ENCODE data around the gene IPP. TPM values are rescaled to one million over a fixed set of nuclear protein-coding genes. Genes with fewer than 3 reads are reported as not detected.
A peak's percentile ranks its signal among the peaks of the same experiment; 100 is the strongest.

The IPP gene
- total and polyA plus RNA-seq, 2 of the 4 experiments (the other 2 are of a cell fraction), result 4.6 to 10.6 TPM

DNA sequence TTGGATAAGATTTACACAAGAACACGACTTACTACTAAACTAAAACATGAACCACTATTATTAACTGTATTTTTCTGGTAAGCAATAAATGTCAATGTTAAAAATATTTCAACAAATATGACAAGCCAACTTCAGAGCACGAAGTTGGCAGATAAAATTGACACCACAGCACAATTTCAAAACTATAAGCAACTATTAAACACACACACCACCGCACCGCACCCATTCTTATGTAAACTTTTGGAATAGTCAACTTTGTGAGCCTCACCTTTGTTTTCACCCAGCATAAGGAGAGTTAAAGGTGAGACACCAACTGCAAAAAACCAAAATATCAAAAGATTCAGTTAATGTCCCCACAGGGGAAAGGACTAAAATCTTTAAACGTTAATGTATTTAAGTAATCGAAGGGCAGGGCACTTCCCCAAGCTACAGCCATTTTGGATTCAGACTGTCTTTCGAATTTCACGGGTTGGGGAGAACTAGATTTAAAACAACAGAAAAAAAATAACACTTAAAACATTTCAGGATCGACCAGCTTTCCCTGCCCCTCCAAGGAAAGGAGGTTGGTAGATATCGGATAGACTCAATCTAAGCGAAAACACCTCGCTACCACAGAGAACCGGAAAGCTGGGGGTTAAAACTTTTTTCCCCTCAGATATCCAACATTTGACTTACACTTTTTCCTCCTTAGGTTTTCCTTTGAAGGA lies 65.0 kb downstream of the IPP start:
- peak overlapping the region; percentile 7; the same call in 1 of the 2 replicates for H4K5ac ChIP-seq (ENCODE audit: low read depth, low read length)
- peaks cover 0 to 43% of the 10 kb centered on the region in 2 experiments; a peak in 3 of 4 replicates for H3K79me1 ChIP-seq (ENCODE audit: low read depth in 1 of 2, low read length in 2 of 2)
- in situ Hi-C loops (cut with MboI; ENCODE audit: low sequenced_read_pairs), result no loop called here

More for the DNA sequence above, 65.0 kb downstream of the IPP start:
- H3K4ac ChIP-seq (ENCODE audit: low read depth, low read length), result peak overlapping the region; percentile 83
- peak overlapping the region; percentile 98 for H2AFZ ChIP-seq (replicated peaks; ENCODE audit: low read length, poor library complexity)
- no TSS peak for BruUV-seq (replicated peaks)
- peak overlapping the region; percentile 17 to 76; a peak in 2 of 4 replicates for H4K8ac ChIP-seq (ENCODE audit: low read depth in 2 of 2, low read length in 2 of 2)
- ChIA-PET POLR2A (ENCODE audit: unreplicated experiment) (interaction anchor here (1.3 kb wide), 1 partner anchor 16 kb away, joined by 7 read pairs; no protein-coding TSS in a partner anchor), CTCF (interaction anchor here (0.7 kb wide), 1 partner anchor 8 kb away, joined by 3 read pairs; no protein-coding TSS in a partner anchor)
- no peak overlapping the region for H2BK20ac ChIP-seq (ENCODE audit: low read depth, low read length)
- peak overlapping the region; percentile 82 for H2BK5ac ChIP-seq (ENCODE audit: low read depth, low read length, poor library complexity, severe bottlenecking)
- H4K20me1 ChIP-seq (ENCODE audit: insufficient read depth, low read length), result peaks cover 32% of the 10 kb centered on the region
- H3K23ac ChIP-seq (ENCODE audit: low read depth, low read length), result peak overlapping the region; percentile 94
- H2BK15ac ChIP-seq (ENCODE audit: low read depth, low read length), result no peak overlapping the region
- peak overlapping the region; percentile 92; the same call in 1 of the 2 replicates for H3K4me2 ChIP-seq (ENCODE audit: low read depth, low read length)
- peak overlapping the region; percentile 86 for H3K27ac ChIP-seq (ENCODE audit: insufficient read depth, low read length)
- DNase-seq, result peak; percentile 2
- dilution Hi-C loops (cut with HindIII; ENCODE audit: low sequenced_read_pairs, unreplicated experiment), result no loop called here
- no peaks in the 10 kb centered on the region for H3K36me3 ChIP-seq (ENCODE audit: control insufficient read depth, insufficient read depth, low read length)
- peak overlapping the region; percentile 65; the same call in 1 of the 2 replicates for H3K56ac ChIP-seq (ENCODE audit: extremely low read depth, insufficient read depth, low read length)
- intact Hi-C loops (cut with micrococcal nuclease), result loop anchor here (2.0 to 10.0 kb wide), 4 partner anchors 98 to 173 kb away; partner anchors contain the start of gene MAST2
- peak overlapping the region; percentile 85 for H3K9ac ChIP-seq (ENCODE audit: low read depth, low read length)
- WGBS, 2 experiments (ENCODE audit: extremely low coverage in 2 of 2, insufficient read length in 1 of 2), result no CpG with 5 or more reads among the region's 13 CpGs
- H2BK120ac ChIP-seq (ENCODE audit: low read depth, low read length), result no peak overlapping the region
- H2AK9ac ChIP-seq (replicated peaks; ENCODE audit: low read depth, low read length, poor library complexity), result peak overlapping the region; percentile 100
- H3K18ac ChIP-seq (ENCODE audit: low read depth, low read length), result peak overlapping the region; percentile 50; the same call in 1 of the 2 replicates
- H2AK5ac ChIP-seq (ENCODE audit: low read depth, low read length), result no peak overlapping the region
- no peaks in the 10 kb centered on the region for H3K4me1 ChIP-seq (ENCODE audit: control insufficient read depth, insufficient read depth, low read length)
- TF ChIP-seq USF2 (IDR thresholded peaks at IDR 0.05; ENCODE audit: low read depth, low read length) (no peak), SMC3 (IDR thresholded peaks at IDR 0.05; ENCODE audit: low read depth, low read length) (no peak), MAFK (IDR thresholded peaks at IDR 0.05; ENCODE audit: low read depth, low read length) (no peak), MAZ (IDR thresholded peaks at IDR 0.05; ENCODE audit: borderline replicate concordance, low read depth, low read length) (no peak), CEBPB (IDR thresholded peaks at IDR 0.05; ENCODE audit: low read depth, low read length) (no peak), FOS (IDR thresholded peaks at IDR 0.05; ENCODE audit: low read depth, low read length) (no peak), RAD21 (IDR thresholded peaks at IDR 0.05; ENCODE audit: low read length) (no peak), RCOR1 (IDR thresholded peaks at IDR 0.05; ENCODE audit: insufficient replicate concordance, low read length) (no peak), POLR2A (IDR thresholded peaks at IDR 0.05; ENCODE audit: low read depth, low read length) (no peak), CHD1 (IDR thresholded peaks at IDR 0.05; ENCODE audit: low read depth, low read length) (no peak), RFX5 (IDR thresholded peaks at IDR 0.05; ENCODE audit: low read depth, low read length) (no peak), NFE2L2 (IDR thresholded peaks at IDR 0.05; ENCODE audit: low read depth, low read length) (no peak)
- TF ChIP-seq, protein P1, sequence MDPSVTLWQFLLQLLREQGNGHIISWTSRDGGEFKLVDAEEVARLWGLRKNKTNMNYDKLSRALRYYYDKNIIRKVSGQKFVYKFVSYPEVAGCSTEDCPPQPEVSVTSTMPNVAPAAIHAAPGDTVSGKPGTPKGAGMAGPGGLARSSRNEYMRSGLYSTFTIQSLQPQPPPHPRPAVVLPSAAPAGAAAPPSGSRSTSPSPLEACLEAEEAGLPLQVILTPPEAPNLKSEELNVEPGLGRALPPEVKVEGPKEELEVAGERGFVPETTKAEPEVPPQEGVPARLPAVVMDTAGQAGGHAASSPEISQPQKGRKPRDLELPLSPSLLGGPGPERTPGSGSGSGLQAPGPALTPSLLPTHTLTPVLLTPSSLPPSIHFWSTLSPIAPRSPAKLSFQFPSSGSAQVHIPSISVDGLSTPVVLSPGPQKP (IDR thresholded peaks at IDR 0.05; ENCODE audit: borderline replicate concordance, low read depth, low read length), result no peak
- peak overlapping the region; percentile 63 for H4K91ac ChIP-seq (ENCODE audit: insufficient read depth, low read depth, low read length)
- no peaks in the 10 kb centered on the region for H3K27me3 ChIP-seq (ENCODE audit: control insufficient read depth, insufficient read depth, low read length)
- H3K14ac ChIP-seq (replicated peaks; ENCODE audit: low read depth, low read length), result peak overlapping the region; percentile 93
- peak overlapping the region; percentile 94 for H3K4me3 ChIP-seq (ENCODE audit: insufficient read depth, low read depth, low read length)
- H3K9me3 ChIP-seq (ENCODE audit: control insufficient read depth, insufficient read depth, low read length), result no peaks in the 10 kb centered on the region
- peaks cover 5% of the 10 kb centered on the region; the same call in 1 of the 2 replicates for H3K9me1 ChIP-seq (ENCODE audit: insufficient read depth, low read length)
- no peak for ATAC-seq (ENCODE audit: low read depth)
